ENCODE results near the gene ALPK3.

DNA sequence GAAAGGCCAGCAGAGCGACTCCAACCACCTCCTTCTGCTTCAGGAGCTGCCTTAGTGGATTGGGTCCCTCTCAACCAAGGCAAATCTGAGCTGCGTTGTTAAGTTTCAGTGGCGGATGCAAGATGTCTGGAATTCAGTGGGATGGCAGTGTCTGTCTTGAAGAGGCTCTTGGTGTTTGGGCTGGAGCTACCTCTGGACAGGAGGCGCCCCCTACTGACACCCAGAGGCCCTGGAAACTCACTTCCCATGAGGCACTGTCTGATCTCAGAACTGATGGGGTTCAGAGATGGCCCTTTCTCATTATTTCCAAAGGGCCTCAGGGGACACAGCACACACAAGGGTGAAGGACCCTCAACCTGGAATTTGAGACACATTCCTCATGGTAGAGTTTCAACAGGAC, 61.3 kb downstream of the ALPK3 start:
- TF ChIP-seq, protein P1, sequence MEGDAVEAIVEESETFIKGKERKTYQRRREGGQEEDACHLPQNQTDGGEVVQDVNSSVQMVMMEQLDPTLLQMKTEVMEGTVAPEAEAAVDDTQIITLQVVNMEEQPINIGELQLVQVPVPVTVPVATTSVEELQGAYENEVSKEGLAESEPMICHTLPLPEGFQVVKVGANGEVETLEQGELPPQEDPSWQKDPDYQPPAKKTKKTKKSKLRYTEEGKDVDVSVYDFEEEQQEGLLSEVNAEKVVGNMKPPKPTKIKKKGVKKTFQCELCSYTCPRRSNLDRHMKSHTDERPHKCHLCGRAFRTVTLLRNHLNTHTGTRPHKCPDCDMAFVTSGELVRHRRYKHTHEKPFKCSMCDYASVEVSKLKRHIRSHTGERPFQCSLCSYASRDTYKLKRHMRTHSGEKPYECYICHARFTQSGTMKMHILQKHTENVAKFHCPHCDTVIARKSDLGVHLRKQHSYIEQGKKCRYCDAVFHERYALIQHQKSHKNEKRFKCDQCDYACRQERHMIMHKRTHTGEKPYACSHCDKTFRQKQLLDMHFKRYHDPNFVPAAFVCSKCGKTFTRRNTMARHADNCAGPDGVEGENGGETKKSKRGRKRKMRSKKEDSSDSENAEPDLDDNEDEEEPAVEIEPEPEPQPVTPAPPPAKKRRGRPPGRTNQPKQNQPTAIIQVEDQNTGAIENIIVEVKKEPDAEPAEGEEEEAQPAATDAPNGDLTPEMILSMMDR (IDR thresholded peaks at IDR 0.05) = peak in 3 of 4 experiments; percentile 71 to 81 (median 77)
- no peak for TF ChIP-seq POLR2AphosphoS5 (IDR thresholded peaks at IDR 0.05)
- no peak for TF ChIP-seq POLR2A (IDR thresholded peaks at IDR 0.05)

Data from gastroesophageal sphincter (tissue), 3 donors.